GM21367 (cell line): ENCODE results near the gene ZNF215.
"Not testable (repeated sequence)": the region's sequence is repeated elsewhere in the genome, so short reads cannot be mapped to it uniquely, and the experiment has no call there.

Experiments used
- ATAC-seq: cut with Tn5 transposase; IDR thresholded peaks from one replicate; pipeline ENCODE4 v1.9.1; 2021; ENCODE audit not compliant: unreplicated experiment

The ZNF215 gene

DNA sequence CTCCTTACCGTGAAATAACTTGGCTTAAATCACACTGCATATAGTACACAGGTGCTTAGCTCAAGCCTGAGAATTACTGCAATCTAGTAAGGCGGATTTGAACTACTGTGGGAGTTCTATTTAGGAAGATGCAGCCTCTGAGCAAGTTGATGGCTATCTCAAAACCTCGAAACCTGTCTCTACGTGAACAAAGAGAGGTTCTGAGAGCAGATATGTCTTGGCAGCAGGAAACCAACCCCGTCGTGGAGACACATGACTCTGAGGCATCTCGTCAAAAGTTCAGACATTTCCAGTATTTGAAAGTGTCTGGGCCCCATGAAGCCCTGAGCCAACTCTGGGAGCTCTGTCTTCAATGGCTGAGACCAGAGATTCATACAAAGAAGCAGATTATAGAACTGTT is 5.9 kb downstream of the ZNF215 start:
- ATAC-seq: no peak

DNA sequence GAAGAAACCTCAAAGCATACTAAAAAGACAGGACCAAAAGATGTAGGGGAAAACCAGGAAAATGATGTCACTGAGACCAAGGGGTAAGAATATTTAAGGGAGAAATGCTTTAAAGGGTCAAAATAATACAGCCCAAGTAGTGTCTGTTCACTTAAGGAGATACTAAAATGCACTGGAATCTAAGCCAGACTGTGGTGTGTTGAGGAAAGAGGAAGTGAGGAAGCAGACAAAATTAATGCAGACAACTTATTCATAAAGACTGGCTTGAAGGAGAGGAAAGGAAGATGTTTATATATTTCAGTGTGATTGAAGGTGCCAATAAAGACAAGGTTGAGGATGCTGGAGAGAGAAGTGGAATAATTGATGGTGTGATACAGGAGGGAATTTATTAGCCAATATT is 15.7 kb downstream of the ZNF215 start:
- no peak for ATAC-seq

DNA sequence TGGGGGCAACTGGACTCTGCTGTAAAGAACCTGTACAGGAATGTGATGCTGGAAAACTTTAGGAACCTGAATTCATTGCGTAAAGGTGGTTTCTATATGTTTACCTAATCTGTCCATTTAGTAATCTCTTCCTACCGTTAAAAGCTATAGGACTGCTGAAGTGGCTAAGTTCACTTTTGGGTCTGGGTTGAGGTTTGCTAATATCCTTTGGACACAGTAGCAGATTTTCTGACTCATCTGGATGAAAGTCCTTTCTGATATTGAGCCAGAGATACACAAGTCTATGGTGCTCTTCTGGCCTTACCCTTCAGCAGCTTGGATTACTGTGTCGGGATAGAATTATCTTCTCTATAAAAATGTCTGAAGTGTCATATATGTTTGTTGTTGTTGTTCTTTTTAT is 16.9 kb downstream of the ZNF215 start:
- ATAC-seq: no peak

DNA sequence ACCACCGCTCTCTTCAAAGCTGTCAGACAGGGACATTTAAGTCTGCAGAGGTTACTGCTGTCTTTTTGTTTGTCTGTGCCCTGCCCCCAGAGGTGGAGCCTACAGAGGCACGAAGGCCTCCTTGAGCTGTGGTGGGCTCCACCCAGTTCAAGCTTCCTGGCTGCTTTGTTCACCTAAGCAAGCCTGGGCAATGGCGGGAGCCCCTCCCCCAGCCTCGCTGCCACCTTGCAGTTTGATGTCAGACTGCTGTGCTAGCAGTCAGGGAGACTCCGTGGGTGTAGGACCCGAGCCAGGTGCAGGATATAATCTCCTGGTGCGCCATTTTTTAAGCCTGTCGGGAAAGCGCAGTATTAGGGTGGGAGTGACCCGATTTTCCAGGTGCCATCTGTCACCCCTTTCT is 28.0 kb downstream of the ZNF215 start:
- not testable (repeated sequence) for ATAC-seq

DNA sequence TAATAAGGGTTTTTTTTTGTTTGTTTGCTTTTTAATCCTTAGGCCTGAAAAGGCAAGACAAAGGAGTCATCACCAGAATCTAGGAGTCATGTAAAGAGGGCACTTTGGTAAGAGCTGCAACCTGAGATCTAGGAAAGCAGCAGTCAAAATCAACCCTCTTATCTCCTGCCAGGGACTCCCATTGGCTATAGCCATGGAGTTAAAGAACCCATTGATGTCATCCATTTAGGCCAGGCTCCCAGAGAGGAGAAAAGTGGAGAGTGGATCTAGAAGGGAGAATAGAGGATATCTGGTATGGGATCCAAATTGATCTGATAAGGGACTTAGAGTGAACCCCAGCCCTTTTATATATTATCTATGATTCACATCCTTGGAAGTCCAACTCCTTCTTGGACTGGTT is 35.9 kb downstream of the ZNF215 start:
- ATAC-seq: no peak

DNA sequence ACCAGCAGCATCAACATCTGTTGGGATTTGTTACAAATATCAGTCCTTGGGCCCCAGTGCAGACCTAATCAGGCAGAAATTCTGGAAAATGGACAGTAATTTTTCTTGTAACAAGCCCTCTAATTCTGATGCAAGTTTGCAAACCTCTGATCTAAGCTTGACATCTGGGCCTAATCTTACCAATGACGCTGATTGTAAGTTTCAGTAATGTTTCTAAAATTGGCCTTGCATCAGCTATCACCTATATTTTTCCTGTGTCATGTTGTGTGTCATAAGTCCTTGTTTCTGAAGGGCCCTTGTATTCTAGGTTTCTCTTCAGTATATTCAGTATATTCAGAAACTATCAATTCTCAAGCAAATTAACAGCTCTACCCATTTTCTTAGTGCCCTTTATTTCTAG is 36.4 kb downstream of the ZNF215 start:
- ATAC-seq: no peak

DNA sequence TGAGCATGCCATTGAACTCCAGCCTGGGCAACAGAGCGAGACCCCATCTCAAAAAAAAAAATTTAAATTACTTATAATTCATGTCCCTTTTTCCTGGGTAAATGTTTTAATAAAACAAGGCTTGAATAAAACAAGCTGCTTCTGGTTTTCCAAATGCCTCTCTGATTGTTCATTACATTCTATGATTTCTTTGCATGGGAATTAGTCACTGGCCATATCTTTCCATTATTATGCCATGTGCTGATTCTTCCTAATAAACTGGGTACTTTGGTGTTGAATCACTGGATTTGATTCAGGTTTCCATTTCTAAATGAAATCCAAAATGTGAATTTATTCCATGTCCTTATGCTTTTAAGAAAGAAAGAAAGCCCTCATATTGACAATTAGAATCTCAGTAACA is 42.6 kb downstream of the ZNF215 start:
- ATAC-seq: no peak

DNA sequence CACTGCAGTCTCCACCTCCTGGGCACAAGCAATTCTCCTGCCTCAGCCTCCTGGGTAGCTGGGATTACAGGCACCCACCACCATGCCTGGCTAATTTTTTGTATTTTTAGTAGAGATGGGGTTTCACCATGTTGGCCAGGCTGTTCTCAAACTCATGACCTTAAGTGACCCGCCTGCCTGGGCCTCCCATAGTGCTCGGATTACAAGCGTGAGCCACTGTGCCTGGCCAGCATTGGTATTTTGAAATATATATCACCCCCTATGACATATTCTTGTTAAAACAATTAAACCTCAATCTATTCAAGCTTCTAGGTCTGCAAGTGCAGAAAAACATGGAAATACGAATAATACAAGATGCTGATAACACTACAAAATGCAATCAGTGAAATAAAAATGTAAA is 43.6 kb downstream of the ZNF215 start:
- ATAC-seq: not testable (repeated sequence)

DNA sequence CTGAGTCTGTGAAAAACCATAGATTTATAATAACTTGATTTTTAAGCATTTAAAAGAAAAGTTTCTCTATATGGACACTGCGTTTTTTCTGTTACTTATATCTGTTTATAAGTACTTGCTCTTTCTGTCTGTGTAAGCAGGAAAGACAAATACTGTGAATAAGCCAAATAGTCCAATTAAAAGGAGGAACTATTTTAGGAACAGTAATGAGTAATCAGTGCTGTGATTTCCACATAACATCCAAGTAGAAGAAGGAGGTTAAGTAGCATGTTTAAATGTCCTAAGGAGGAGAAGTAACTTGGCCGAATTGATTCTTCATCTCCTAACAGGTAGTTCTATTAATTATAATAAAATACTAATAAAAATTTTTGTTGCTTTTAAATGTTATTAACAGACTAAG is 53.1 kb downstream of the ZNF215 start:
- ATAC-seq: no peak

DNA sequence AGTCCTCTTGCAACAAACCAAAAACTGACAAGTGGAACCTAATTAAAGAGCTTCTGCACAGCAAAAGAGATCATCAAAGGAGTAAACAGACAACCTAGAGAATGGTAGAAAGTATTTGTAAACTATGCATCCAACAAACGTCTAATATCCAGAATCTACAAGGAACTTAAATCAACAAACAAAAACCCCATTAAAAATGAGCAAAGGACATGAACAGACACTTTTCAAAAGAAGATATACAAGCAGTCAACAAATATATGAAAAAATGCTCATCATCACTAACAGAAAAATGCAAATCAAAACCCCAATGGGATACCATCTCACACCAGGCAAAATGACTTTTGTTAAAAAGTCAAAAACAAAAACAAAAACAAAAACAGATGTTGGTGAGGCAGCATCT is 60.3 kb downstream of the ZNF215 start:
- no peak for ATAC-seq

DNA sequence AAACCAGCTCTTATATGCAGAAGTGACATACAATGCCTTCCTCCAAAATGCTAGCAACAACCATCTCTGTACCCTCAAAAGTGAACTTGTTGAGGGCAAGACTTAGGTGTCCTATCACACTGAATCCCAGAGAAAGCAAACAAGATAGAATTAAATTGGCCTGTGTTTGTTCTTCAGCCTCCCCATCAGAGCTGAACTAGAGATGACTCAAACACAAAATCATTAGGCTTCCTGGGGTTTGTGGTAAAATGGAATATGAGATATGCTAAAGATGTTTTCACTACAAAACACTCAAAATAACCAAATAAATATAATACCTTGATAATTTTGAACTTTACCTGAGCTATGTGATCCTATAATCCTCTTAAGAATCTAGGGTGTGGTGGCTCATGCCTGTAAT is 62.3 kb downstream of the ZNF215 start:
- ATAC-seq: no peak

DNA sequence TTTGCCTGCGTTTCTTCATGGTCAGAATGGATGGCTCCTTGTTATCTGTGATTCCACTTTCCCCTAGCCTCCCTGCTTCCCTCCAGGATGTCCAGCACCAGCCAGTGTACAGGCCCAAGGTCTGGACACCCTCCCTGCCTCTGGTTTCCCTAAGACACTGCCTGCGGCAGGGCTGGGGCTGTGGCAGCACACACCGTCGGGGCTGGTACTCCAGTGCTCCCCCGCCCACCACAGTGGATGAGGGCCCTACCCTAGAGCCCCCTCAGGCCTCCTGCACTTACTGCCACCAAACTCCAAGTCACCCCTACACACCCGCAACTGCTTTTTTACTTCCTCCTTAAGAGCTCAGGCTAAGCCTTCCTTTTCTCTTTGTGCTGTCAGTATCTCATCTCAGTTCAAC is 65.0 kb downstream of the ZNF215 start:
- no peak for ATAC-seq

DNA sequence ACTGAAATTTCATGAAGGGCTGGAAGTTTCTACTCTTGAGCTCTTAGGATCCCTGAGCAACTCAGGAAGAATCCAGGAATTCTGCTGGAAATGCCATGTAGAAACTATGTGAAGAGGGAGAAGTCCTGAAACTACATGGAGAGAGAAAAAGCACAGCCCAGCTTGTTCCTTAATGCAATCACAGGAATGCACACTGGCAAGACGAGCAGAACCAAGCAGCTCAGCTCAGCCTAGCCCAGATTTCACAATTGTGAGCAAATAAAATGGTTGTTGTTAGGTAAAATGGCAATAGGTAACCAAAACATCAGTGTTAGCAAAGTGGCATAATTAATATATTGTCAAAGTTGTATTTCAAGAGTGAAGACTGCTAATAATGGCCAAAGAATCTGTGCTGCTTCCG is 65.8 kb downstream of the ZNF215 start:
- ATAC-seq: no peak

DNA sequence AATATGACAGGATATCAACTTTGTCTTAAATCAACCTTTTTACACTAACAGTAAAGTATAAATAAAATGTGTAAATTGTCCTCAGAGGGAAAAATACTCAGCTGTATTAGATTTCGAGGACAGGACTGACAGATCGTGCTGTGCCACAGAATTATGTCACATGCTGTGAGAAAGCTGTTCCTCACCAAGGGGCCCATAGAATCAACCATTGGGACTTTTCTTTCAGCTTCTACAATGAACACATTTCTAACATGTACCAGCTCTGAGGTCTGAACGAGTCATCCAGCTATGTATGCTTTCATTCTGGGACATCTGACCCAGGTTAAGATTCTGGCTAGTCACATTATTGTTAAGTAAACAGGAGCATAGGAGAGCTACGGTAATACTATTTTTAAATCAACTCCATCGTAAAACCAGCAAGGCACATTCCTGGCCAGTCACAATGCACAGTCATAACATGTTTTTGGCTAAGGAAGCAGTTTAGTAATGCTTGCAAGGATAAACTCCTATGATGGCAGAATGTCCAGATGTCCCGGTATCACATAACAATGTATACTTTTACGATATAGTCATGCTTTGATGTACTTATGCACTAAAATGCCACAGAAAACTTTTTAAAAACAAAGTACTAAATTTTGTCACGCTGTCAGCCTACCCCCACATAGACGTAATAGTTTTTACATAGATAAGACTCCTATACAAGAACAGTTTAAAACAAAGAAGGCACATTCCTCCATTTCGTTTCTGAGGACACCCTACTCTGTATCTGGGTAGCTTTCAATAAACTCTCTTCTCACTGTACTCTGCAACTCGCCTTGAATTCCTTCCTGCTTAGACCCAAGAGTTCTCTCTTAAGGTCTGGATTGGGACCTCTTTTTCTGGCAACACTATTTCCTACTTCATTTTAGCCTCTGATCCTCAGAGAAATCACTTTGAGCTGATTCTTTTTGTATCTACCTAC is 66.5 kb downstream of the ZNF215 start:
- no peak for ATAC-seq

DNA sequence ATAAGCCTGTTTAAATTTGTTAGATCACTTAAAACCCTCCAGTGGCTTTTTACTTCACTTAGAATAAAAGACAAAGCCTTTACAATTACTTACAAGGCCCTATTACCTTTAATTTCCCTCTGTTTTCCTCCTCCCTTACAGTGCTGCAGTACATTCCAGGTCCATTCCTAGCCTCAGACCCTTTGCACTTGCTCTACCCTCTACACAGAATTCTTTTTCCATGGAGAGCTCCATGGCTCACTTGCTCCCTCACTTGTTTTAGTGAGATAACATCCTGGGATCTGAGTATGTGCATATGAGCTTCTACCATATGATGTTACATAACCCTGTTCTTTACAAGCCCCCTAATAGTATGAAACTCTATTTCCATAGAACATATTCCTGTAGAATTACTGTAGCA is 69.5 kb downstream of the ZNF215 start:
- ATAC-seq: no peak

DNA sequence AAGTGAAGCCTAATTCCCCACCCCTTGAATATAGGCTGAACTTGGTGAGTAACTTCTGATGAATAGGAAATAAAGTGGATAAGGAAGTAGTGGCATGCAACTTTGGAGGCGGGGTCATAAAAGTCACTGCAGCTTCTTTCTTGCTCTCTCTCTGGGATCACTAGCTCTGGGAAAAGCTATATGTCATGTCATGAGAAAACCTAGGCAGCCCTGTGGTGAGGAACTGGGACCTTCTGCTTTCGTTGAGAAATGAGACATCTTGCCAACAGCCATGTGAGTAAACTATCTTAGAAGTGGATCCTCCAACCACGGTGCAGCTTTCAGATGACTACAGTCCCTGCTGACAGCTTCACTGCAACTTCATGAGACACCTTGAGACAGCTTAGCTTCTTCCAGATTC is 78.3 kb downstream of the ZNF215 start:
- ATAC-seq: no peak
